Dermis microvascular lymphatic vessel endothelial cell (primary cell): ENCODE data around the gene HTR3C. TPM values are rescaled to one million over a fixed set of nuclear protein-coding genes. Genes with fewer than 3 reads are reported as not detected.

Experiments used
- DNase-seq, 2 donors: peaks; one replicate each; pipeline versions ENCODE4 v3.0.0 to v3.0.0-alpha.2; 2010; ENCODE audit warnings: low read depth in 2 of 2
- total RNA-seq: library from RNA; depleted of rRNA; stranded (reverse); fragments of >200 nt; gene quantifications from 2 replicates; pipeline ENCODE4 v1.2.1, GENCODE V29; 2014

The HTR3C gene
- total RNA-seq, 1 donor from 2014 or later: under 0.01 TPM

DNA sequence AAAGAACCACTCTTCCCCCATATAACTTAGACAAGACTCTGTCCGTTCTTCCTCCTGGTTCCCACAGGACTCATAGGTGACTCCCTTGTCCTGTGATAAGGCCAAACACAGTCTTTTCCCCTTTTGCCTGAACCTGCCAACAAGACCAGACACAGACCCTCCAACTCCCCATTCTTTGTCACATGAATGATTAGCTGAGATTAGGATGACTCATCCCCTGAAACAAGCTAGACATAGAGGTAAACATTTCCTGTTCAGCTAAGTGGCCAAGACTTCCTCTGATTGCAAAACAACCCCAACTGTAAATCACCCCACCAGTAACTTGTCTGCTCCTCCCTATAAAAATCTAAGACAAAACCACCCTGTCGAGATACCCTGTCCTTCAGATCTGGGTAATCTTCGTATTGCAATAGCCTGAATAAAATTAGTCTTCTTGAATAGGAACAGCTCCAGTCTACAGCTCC is 32.6 kb downstream of the HTR3C start:
- peak in 1 of 2 donors; percentile 74 for DNase-seq

DNA sequence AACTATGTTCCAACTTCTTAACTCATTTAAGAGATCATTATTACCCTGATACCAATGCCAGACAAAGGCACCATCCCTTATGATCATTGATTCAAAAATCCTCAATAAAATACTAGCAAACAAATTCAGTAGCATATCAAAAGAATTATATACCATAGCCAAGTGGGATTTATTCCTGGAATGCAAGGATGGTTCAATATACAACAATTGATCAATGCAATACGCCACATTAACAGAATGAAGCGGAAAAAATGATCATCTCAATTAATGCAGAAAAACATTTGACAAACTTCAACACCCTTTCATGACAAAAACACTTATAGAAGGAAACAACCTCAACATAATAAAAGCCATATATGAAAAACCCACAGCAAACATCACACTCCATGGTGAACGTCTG is 39.4 kb downstream of the HTR3C start:
- no peak for DNase-seq

DNA sequence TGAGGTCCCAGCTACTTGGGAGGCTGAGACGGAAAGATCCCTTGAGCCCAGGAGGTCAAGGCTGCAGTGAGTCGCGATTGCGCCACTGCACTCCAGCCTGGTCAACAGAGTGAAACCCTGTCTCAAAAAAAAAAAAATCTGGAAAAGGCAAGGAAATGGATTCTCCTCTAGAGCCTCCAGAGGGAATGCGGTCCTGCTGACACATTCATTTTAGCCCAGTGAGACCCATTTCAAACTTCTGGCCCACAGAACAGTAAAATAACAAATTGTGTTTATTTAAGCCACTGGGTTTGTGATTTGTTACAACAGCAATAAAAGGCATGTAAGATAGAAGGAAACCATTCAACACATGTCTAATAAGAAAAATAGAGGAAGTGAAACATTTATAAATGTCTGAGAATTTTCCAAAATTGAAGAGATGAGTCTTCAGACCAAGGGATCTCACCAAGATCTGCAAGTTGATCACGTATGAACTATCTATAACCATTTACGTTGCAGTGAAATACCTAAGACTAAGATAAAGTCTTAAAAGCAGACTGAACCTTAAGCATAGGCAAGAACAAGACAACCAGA is 44.0 kb downstream of the HTR3C start, which contains the start of gene HTR3E:
HTR3E (plus strand) TSS at position 254 of the 573 bp plus-strand sequence. CDS start 466 bp downstream, outside the sequence.
- no peak for DNase-seq

- DNase-seq: no peak
Observed at GRCh38 chr3:184097556-184097955, 44.7 kb downstream of the HTR3C start.

DNA sequence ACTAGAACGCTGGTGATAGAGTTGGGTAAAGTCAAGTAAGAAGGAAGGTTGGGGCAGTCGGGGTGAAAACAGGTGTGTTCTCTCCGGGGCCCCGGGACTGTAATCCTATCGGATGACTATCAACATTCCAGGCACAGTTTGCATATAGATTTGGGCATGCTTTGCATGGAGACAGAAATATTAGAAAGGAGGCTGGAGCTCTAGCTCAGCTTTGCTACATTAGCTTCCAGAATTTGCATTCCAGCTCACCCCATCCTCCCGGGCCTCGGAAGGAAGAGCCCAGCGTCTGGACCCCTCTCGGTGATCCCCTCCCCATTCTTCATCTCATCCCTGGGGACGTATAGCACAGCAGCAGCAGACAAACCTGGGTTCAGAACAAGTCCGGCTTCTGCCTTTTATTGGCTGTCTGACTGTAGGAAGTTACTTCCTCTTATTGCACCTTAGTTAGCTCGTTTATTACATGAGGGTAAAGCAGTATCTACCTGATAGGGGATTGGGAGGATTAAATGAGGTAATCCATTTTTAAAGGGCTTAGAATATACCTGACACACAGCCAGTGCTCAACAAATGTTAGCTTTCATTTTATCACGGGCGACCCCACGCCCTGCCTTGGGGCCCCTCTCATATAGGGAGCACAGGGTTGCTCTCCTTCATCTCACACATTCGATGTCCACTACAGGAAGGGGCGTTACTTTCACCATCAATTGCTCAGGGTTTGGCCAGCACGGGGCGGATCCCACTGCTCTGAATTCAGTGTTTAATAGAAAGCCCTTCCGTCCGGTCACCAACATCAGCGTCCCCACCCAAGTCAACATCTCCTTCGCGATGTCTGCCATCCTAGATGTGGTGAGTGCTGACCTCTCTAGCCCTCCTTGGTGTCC is 47.2 kb downstream of the HTR3C start:
- DNase-seq: no peak

Other genes starting within 250 kb of the HTR3C start
- gene MAP6D1, start 227.5 kb upstream of the HTR3C start, total RNA-seq: 0.51 and 0.89 TPM in 2 replicates
- gene PARL, start 168.2 kb upstream of the HTR3C start, total RNA-seq: 26.8 and 28.8 TPM in 2 replicates
- gene ABCC5, start 35.2 kb upstream of the HTR3C start, total RNA-seq: 10.1 and 12.4 TPM in 2 replicates
- not detected in 2 replicates for gene HTR3D, start 21.3 kb upstream of the HTR3C start, total RNA-seq
- not detected in 2 replicates for gene HTR3E, start 44.0 kb downstream of the HTR3C start, total RNA-seq
- gene EIF2B5, start 82.3 kb downstream of the HTR3C start, total RNA-seq: 31.5 and 38.3 TPM in 2 replicates
- 13.9 and 28.1 TPM in 2 replicates for gene DVL3, start 102.3 kb downstream of the HTR3C start, total RNA-seq
- gene AP2M1, start 121.8 kb downstream of the HTR3C start, total RNA-seq: 379 and 607 TPM in 2 replicates
- 45.7 and 73.1 TPM in 2 replicates for gene ABCF3, start 133.2 kb downstream of the HTR3C start, total RNA-seq
- gene VWA5B2, start 176.5 kb downstream of the HTR3C start, total RNA-seq: not detected in 2 replicates
- gene ALG3, start 195.9 kb downstream of the HTR3C start, total RNA-seq: 20.5 and 25.0 TPM in 2 replicates
- gene EEF1AKMT4, start 196.6 kb downstream of the HTR3C start, total RNA-seq: 3.5 and 4.7 TPM in 2 replicates
- gene CAMK2N2, start 208.5 kb downstream of the HTR3C start, total RNA-seq: not detected in 2 replicates
- gene ECE2, start 223.0 kb downstream of the HTR3C start, total RNA-seq: not detected in 2 replicates
- 428 and 463 TPM in 2 replicates for gene PSMD2, start 246.2 kb downstream of the HTR3C start, total RNA-seq